ENCODE measurements around the gene CER1.

Gene CER1

GRCh38 chr9:14760060-14760459, 37.5 kb upstream of the CER1 start:
- no peak for FAIRE-seq

DNA sequence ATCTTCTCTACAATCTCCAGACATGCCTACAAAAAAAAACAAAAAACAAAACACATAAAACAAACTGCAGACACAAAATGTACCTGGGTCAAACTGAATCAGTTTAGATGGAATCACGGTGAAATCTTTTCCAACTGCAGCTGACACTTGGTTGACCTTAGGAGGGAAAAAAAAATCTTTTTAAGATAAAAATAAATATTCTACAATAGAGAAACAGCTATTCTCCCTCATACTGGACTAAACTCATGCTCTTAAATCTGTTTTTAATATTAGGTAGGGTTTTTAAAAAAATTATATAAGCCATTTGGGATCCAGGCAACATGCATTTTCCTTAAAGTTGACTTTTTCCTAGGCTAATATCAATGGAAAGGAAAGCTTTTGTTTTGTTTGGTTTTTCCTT, 33.8 kb upstream of the CER1 start:
- no peak for FAIRE-seq
- TF ChIP-seq, protein P1, sequence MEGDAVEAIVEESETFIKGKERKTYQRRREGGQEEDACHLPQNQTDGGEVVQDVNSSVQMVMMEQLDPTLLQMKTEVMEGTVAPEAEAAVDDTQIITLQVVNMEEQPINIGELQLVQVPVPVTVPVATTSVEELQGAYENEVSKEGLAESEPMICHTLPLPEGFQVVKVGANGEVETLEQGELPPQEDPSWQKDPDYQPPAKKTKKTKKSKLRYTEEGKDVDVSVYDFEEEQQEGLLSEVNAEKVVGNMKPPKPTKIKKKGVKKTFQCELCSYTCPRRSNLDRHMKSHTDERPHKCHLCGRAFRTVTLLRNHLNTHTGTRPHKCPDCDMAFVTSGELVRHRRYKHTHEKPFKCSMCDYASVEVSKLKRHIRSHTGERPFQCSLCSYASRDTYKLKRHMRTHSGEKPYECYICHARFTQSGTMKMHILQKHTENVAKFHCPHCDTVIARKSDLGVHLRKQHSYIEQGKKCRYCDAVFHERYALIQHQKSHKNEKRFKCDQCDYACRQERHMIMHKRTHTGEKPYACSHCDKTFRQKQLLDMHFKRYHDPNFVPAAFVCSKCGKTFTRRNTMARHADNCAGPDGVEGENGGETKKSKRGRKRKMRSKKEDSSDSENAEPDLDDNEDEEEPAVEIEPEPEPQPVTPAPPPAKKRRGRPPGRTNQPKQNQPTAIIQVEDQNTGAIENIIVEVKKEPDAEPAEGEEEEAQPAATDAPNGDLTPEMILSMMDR (IDR thresholded peaks at IDR 0.05; ENCODE audit: insufficient read depth, missing control alignments): no peak
- DNase-seq (ENCODE audit: insufficient read length, low spot score): no peak

More at GRCh38 chr9:14760060-14760459, 37.5 kb upstream of the CER1 start:
- TF ChIP-seq, protein P1 (IDR thresholded peaks at IDR 0.05; ENCODE audit: insufficient read depth, missing control alignments): no peak
- no peak for DNase-seq (ENCODE audit: insufficient read length, low spot score)

DNA sequence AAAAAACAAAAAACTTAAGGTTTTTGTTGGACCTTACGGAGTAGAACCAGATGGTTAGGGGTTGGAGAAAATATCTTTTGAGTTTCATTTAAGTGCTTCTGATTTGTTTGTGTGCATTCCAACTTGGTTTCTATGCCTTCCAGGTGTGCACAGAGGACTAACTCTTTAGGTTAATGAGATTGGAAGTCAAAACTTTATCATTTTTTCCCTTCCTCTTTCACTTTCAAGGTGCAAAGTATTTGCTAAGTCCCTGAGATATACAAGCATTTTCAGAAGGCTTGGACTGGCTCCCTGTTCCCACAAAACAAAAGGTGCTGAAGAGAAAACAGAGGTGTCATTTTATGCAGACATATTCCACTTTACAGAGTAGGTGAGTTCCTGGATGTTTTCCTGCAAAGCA, 30.3 kb upstream of the CER1 start:
- FAIRE-seq (no peak), DNase-seq (ENCODE audit: insufficient read length, low spot score) (no peak)
- TF ChIP-seq, protein P1 (IDR thresholded peaks at IDR 0.05; ENCODE audit: insufficient read depth, missing control alignments): no peak

DNA sequence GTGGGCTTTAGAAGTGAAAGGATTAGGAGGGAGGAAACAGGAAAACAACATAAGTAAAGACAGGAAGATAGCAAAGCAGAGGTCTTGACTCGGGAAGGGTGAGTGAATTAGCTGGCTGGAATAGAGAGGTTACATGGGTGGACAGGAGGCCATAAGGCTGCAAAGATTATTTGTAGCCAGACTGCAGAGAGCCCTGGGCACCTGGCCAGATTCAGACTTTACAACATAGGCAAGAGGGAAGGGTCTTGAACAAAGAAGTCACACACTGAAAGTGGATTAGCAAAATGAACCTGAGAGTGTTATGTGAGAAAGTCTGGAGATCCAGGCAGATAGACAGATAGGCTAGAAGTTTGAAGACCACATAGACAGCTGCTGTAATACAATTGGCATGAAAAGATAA, 29.7 kb upstream of the CER1 start:
- DNase-seq (ENCODE audit: insufficient read length, low spot score) (no peak), FAIRE-seq (no peak)
- TF ChIP-seq, protein P1 (IDR thresholded peaks at IDR 0.05; ENCODE audit: insufficient read depth, missing control alignments): no peak

DNA sequence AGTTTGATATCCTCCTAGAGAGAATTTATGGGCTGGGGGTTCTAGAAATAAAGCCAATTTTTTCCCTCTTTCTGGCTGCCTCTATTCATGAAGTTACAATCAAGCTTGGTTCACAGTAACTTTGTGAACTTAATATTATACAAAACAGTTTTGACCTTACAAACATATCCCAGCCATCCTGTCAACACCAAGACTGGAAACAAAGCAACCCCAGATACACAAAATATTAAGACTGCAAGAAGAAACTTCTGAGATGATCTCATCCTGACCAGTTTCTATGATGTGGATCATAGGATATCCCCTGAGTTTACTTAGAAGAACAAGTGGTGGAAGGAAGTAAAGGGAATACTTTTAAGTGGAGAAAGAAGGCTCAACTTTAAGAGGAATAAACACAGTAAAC, 28.3 kb upstream of the CER1 start:
- TF ChIP-seq, protein P1 (IDR thresholded peaks at IDR 0.05; ENCODE audit: insufficient read depth, missing control alignments): no peak
- DNase-seq (ENCODE audit: insufficient read length, low spot score) (no peak), FAIRE-seq (no peak)

GRCh38 chr9:14749741-14750211, 27.2 kb upstream of the CER1 start:
- DNase-seq (ENCODE audit: insufficient read length, low spot score): no peak
- FAIRE-seq: no peak

DNA sequence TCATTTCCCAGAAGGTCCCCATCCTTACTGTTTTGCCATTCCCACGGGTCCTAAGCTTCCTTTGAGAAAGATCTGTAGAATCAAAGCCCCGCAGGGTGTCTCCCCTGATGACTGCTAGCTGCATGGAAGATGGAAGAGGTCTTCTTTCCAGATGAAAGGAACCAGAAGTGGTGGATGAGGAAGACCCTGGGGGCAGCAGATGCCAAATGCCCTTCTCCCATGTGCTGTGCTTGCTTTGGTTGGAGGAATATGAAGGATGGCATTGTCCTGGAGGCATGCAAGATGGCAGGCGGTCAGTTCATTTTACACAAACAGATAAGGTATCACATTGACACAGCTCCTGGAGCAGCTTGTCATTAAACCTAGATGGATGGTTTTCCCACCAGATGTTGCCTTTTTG, 25.8 kb upstream of the CER1 start:
- TF ChIP-seq, protein P1 (IDR thresholded peaks at IDR 0.05; ENCODE audit: insufficient read depth, missing control alignments): no peak
- no peak for DNase-seq (ENCODE audit: insufficient read length, low spot score)
- FAIRE-seq: no peak

More at GRCh38 chr9:14749741-14750211, 27.2 kb upstream of the CER1 start:
- TF ChIP-seq, protein P1 (IDR thresholded peaks at IDR 0.05; ENCODE audit: insufficient read depth, missing control alignments): no peak
